Measurements from ENCODE around the gene ANKZF1. TPM values are rescaled to one million over a fixed set of nuclear protein-coding genes. Genes with fewer than 3 reads are reported as not detected.
A peak's percentile ranks its signal among the peaks of the same experiment; 100 is the strongest.

The ANKZF1 gene
- total RNA-seq, 2 experiments from 2014 or later = 89.4 to 105 TPM

DNA sequence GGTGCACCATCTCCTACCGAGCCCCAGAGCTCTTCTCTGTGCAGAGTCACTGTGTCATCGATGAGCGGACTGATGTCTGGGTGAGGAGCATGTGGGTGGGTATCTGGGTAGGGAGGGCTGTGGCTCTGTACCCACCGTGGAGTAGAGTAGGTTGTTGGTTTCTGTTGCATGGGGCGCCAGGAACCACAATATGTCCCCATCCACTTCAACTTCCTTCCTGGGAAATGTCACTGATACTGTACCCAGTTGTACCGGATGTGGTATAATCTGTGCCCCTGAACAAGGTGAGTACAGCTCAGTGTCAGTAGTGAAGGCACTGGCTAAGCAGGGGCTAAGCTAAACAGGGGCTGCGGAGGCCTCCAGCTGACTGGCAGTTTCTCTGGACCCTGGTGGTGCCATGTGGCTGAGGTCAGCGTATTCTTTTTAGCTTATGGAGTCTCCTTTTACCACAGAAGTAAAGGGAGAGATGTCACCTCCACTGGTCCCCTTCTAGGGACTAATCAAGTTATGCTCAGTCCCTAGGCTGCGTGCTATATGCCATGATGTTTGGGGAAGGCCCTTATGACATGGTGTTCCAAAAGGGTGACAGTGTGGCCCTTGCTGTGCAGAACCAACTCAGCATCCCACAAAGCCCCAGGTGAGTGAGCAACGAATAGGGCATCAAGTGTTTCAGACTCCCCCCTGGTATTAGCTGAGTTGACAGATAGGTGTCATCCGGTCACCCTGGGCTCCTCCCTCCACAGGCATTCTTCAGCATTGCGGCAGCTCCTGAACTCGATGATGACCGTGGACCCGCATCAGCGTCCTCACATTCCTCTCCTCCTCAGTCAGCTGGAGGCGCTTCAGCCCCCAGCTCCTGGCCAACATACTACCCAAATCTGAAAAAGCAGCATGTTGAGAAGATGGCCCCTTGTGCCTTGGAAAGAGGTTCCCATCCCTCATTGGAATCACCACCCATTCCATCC, 18.4 kb downstream of the ANKZF1 start:
- ATAC-seq (peak; percentile 38), DNase-seq (peak; percentile 84)
- Mint-ChIP-seq H3K27me3 (no peaks in the 10 kb centered on the region), H3K4me3 (peak overlapping the region; percentile 99), H3K9me3 (ENCODE audit: low read depth) (no peaks in the 10 kb centered on the region), H3K36me3 (peaks cover 60% of the 10 kb centered on the region), H3K4me1 (peaks cover 81% of the 10 kb centered on the region), H3K27ac (peak overlapping the region; percentile 100)
- CTCF ChIA-PET = interaction anchor here (0.7 to 3.5 kb wide), 12 partner anchors 9 to 88 kb away, joined by 3 to 31 read pairs (median 5); partner anchors contain the start of genes ANKZF1, ATG9A, CNPPD1 and DNAJB2

- ATAC-seq = no peak
- peaks cover 60% of the 10 kb centered on the region for H3K36me3 Mint-ChIP-seq
- H3K4me1 Mint-ChIP-seq = peaks cover 77% of the 10 kb centered on the region
- H3K4me3 Mint-ChIP-seq = peak overlapping the region; percentile 99
- no peak for DNase-seq
- H3K27ac Mint-ChIP-seq = peak overlapping the region; percentile 100
- no peaks in the 10 kb centered on the region for H3K27me3 Mint-ChIP-seq
- no peaks in the 10 kb centered on the region for H3K9me3 Mint-ChIP-seq (ENCODE audit: low read depth)
- CTCF ChIA-PET = interaction anchor here (1.1 to 3.5 kb wide), 9 partner anchors 19 to 89 kb away, joined by 4 to 31 read pairs (median 7); partner anchors contain the start of genes ANKZF1, ATG9A, CNPPD1 and DNAJB2
Observed at GRCh38 chr2:219248845-219249202, 19.2 kb downstream of the ANKZF1 start.

DNA sequence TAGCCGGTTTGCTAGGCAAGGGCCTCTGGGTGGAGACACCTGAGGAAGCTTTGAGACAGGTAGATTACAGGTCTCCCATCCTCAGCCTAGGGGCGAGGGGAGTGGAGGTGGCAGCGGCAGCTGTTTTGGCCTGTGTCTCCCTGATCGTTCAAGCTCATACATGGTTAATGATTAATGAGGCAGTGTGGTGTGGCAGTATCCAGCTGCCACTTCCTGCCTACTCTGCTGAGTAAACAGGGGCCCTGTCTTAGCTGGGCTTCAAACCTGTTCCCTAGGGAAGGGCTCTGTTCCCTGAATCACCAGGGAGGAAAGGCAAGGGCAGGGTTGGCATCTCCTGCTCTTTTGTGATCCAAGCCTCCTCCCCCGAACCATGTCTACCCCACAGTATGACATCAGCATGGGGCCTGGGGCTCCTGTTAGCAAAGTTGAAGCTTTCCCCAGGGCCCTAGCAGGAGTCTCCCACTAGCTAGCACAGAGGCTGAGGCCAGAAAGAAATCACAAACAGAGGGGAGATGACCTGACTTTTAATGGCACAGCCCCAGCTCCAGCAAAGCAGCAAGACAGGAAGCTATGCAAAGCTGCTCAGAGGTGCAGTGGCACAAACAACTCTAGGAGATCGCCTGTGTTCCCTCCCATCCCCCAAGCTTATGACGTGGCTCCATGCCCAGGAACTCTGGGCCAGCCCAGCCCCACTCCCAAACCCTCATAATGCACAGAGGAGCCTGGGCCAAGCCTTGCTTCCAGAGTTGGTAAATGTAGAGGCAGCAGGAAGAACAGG, 19.8 kb downstream of the ANKZF1 start:
- H3K27ac Mint-ChIP-seq = peak overlapping the region; percentile 100
- CTCF ChIA-PET = interaction anchor here (0.7 to 3.5 kb wide), 15 partner anchors 10 to 269 kb away, joined by 3 to 31 read pairs (median 5); partner anchors contain the start of genes ANKZF1, ATG9A, CNPPD1 and DNAJB2
- H3K4me1 Mint-ChIP-seq = peaks cover 73% of the 10 kb centered on the region
- DNase-seq = peak; percentile 72
- H3K4me3 Mint-ChIP-seq = peak overlapping the region; percentile 99
- H3K9me3 Mint-ChIP-seq (ENCODE audit: low read depth) = no peaks in the 10 kb centered on the region
- no peaks in the 10 kb centered on the region for H3K27me3 Mint-ChIP-seq
- no peak for ATAC-seq
- peaks cover 60% of the 10 kb centered on the region for H3K36me3 Mint-ChIP-seq

DNA sequence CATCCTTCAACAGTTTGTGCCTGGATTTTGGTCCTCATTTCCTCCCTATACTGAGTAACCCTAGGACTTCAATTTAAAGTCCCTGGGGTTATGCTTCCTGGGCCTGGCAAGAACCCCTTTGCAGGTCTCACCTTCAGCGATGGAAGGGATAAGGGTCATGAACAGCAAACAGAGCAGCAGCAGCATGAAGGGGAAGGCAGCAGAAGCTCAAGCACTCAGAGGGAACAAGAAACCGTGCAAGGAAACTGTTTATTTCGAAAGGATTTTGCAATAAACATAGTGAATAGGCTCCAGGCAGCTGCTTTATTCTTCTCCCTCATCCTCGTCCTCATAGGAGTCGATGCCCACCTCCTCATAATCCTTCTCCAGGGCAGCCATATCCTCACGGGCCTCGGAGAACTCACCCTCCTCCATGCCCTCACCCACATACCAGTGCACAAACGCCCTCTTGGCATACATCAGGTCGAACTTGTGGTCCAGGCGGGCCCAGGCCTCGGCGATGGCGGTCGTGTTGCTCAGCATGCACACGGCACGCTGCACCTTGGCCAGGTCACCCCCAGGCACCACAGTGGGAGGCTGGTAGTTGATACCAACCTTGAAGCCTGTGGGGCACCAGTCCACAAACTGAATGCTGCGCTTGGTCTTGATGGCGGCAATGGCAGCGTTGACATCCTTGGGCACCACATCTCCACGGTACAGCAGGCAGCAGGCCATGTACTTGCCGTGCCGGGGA, 20.6 kb downstream of the ANKZF1 start:
- ATAC-seq = no peak
- peak; percentile 44 for DNase-seq
- CTCF ChIA-PET = interaction anchor here (0.7 to 3.5 kb wide), 13 partner anchors 10 to 270 kb away, joined by 3 to 31 read pairs (median 5); partner anchors contain the start of genes ANKZF1, ATG9A, CNPPD1 and DNAJB2
- no peaks in the 10 kb centered on the region for H3K9me3 Mint-ChIP-seq (ENCODE audit: low read depth)
- H3K27me3 Mint-ChIP-seq = no peaks in the 10 kb centered on the region
- H3K4me3 Mint-ChIP-seq = peak overlapping the region; percentile 99
- H3K4me1 Mint-ChIP-seq = peaks cover 73% of the 10 kb centered on the region
- H3K36me3 Mint-ChIP-seq = peaks cover 60% of the 10 kb centered on the region
- peak overlapping the region; percentile 100 for H3K27ac Mint-ChIP-seq

GRCh38 chr2:219251656-219252055, 22.1 kb downstream of the ANKZF1 start:
- H3K4me3 Mint-ChIP-seq = peak overlapping the region; percentile 99
- H3K9me3 Mint-ChIP-seq (ENCODE audit: low read depth) = no peaks in the 10 kb centered on the region
- no peaks in the 10 kb centered on the region for H3K27me3 Mint-ChIP-seq
- H3K36me3 Mint-ChIP-seq = peaks cover 56% of the 10 kb centered on the region
- peak overlapping the region; percentile 97 for H3K27ac Mint-ChIP-seq
- ATAC-seq (no peak), DNase-seq (no peak)
- H3K4me1 Mint-ChIP-seq = peaks cover 66% of the 10 kb centered on the region
- CTCF ChIA-PET = interaction anchor here (0.8 to 6.4 kb wide), 7 partner anchors 22 to 92 kb away, joined by 3 to 73 read pairs (median 9); partner anchors contain the start of genes ABCB6, ANKZF1, ATG9A and DNAJB2

GRCh38 chr2:219252084-219252483, 22.5 kb downstream of the ANKZF1 start:
- Mint-ChIP-seq H3K9me3 (ENCODE audit: low read depth) (no peaks in the 10 kb centered on the region), H3K27ac (peak overlapping the region; percentile 97), H3K4me1 (peaks cover 61% of the 10 kb centered on the region), H3K27me3 (no peaks in the 10 kb centered on the region), H3K36me3 (peaks cover 53% of the 10 kb centered on the region), H3K4me3 (peak overlapping the region; percentile 99)
- CTCF ChIA-PET = interaction anchor here (0.8 to 6.4 kb wide), 8 partner anchors 10 to 92 kb away, joined by 3 to 73 read pairs (median 8); partner anchors contain the start of genes ABCB6, ANKZF1, ATG9A and DNAJB2
- ATAC-seq = no peak
- DNase-seq = peak; percentile 57

DNA sequence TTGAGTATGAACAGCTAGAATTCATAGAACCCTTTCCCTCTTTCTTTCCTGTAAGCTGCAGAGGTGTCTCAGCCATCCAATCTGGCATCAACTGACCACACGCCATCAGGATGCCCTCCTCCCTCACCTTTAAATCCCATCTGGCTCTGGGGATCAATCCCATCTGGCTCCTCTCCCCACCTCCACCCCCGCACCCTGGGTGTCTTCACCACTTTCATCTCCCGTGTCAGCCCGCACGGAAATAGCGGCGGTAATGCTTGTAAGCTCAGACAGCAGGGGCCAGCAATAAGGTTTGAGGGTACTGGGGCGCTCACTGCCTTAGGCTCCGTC, 22.9 kb downstream of the ANKZF1 start:
- peak; percentile 0 for ATAC-seq
- H3K27me3 Mint-ChIP-seq = no peaks in the 10 kb centered on the region
- peaks cover 51% of the 10 kb centered on the region for H3K36me3 Mint-ChIP-seq
- H3K27ac Mint-ChIP-seq = peak overlapping the region; percentile 97
- CTCF ChIA-PET = interaction anchor here (0.8 to 6.4 kb wide), 8 partner anchors 10 to 93 kb away, joined by 3 to 73 read pairs (median 8); partner anchors contain the start of genes ABCB6, ANKZF1, ATG9A and DNAJB2
- H3K4me3 Mint-ChIP-seq = peak overlapping the region; percentile 99
- peaks cover 57% of the 10 kb centered on the region for H3K4me1 Mint-ChIP-seq
- DNase-seq = no peak
- no peaks in the 10 kb centered on the region for H3K9me3 Mint-ChIP-seq (ENCODE audit: low read depth)

DNA sequence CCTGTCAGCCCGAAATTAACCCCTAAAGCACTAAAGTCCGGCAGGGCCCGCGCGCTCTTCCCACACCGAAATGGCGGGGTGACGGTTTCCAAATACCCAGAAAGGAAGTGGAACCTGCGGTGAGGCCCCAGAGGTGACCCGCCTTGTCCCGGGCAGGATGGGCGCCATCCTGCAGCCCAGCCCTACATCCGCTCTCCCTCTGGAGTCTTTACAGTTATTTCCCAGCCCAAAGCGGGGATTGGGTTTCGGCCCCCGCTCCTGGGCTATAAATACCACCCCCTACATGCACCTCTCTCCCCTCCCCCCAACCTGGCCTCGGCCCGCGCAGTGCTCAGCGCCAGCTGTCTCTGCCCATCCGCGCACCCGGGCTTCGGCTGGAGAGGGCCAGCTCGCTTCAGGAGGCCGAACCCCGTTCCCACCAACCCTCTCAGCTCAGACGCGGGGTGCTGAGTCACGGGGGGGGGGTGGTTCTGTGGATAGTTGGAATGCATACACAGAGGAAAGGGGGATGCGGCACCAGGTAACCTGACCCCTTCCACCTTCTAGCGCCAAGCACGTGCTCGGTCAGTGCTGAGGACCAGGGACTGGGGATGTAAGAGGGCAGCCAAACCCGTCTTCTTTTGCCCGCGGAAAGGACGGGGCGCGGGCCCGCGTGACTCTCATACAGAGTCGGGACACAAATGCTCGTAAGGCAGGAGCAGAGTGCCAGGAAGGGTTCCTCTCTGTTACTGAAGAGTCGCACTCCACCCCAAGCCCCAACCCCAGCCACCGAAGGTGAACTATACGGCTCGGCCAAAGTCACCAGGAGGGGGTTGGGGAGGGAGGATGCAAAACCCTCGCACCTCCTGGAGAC, 23.5 kb downstream of the ANKZF1 start, which contains the start of gene TUBA4B:
TSS of gene TUBA4B (plus strand) at position 344 of the 853 bp plus-strand sequence. CDS start at position 509, 165 bp downstream.
- CTCF ChIA-PET = interaction anchor here (0.8 to 6.4 kb wide), 9 partner anchors 8 to 50 kb away, joined by 3 to 73 read pairs (median 9); partner anchors contain the start of genes ABCB6, ANKZF1, ATG9A and DNAJB2
- DNase-seq = peak; percentile 85
- Mint-ChIP-seq H3K9me3 (ENCODE audit: low read depth) (no peaks in the 10 kb centered on the region), H3K27ac (peak within 1 kb of the TSS; percentile 97), H3K27me3 (no peaks in the 10 kb centered on the region), H3K36me3 (peaks cover 45% of the 10 kb centered on the region), H3K4me1 (peaks cover 51% of the 10 kb centered on the region), H3K4me3 (peak within 1 kb of the TSS; percentile 99)
- peak; percentile 31 for ATAC-seq

DNA sequence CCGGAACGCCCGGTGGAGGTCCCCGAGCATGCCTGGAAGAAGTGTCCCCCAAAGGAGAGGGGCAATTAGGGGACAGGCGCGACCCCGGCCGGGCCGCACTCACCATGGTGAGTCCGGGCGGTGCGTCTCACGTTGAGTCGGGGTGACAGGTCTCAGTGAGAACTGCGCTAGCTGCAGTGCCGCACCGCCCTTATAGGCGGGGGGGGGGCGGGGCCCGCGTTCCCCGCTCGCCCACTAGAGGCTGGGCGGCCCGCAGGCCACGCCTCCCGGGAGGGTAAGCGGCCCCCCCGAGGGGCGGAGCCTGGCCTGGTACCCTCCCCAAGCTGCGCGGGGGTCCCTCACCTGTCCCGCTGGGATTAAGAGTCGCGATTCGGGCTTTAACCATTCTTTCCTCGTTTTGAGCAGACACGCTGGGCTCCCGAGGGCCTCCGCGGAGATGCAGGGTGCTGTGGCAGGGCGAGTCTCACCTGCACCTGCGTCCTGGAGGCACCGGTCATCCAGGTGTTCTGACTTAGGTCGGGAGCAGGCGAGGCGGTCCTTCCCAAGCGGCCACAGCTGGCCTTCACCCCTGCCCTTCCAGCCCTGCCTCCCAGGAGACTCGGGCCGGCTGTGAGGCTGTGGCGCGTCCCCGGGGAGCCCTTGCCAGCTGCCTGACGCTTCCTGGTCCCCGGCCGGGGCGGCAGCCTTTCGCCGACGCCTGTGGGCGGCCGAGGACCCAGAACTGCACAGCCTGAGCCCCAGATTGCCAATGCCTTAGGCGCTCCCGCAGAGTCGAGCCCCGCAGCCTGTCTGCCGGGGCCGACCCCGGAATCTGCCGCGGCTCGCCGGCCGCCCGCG, 24.4 kb downstream of the ANKZF1 start, which contains the start of gene TUBA4A:
TSS of gene TUBA4A (minus strand) at position 166 of the 837 bp plus-strand sequence. CDS start at position 106, 60 bp downstream.
- CTCF ChIA-PET = interaction anchor here (0.8 to 6.4 kb wide), 16 partner anchors 8 to 274 kb away, joined by 3 to 73 read pairs (median 6); partner anchors contain the start of genes ABCB6, ANKZF1, ATG9A and DNAJB2
- Mint-ChIP-seq H3K4me3 (peak within 1 kb of the TSS; percentile 99), H3K36me3 (peaks cover 38% of the 10 kb centered on the region), H3K27me3 (peaks cover 3% of the 10 kb centered on the region), H3K4me1 (peaks cover 44% of the 10 kb centered on the region), H3K9me3 (ENCODE audit: low read depth) (no peaks in the 10 kb centered on the region), H3K27ac (peak within 1 kb of the TSS; percentile 97)
- peak; percentile 76 for ATAC-seq
- peak; percentile 92 for DNase-seq

GRCh38 chr2:219254590-219255201, 25.1 kb downstream of the ANKZF1 start:
- H3K4me1 Mint-ChIP-seq = peaks cover 36% of the 10 kb centered on the region
- no peaks in the 10 kb centered on the region for H3K9me3 Mint-ChIP-seq (ENCODE audit: low read depth)
- ATAC-seq = peak; percentile 25
- peak overlapping the region; percentile 99 for H3K4me3 Mint-ChIP-seq
- H3K27me3 Mint-ChIP-seq = peaks cover 5% of the 10 kb centered on the region
- peaks cover 30% of the 10 kb centered on the region for H3K36me3 Mint-ChIP-seq
- peak; percentile 71 for DNase-seq
- H3K27ac Mint-ChIP-seq = peak overlapping the region; percentile 93
- CTCF ChIA-PET = interaction anchor here (0.8 to 6.4 kb wide), 18 partner anchors 9 to 275 kb away, joined by 3 to 73 read pairs (median 5); partner anchors contain the start of genes ABCB6, ANKZF1, ATG9A and CNPPD1
